Calu3 (cell line): ENCODE measurements around the gene CBX2. TPM values are rescaled to one million over a fixed set of nuclear protein-coding genes. Genes with fewer than 3 reads are reported as not detected.

Experiments used
- BruUV-seq: library from RNA; stranded (reverse); fragments of 400-500 nt; replicated peaks from 2 replicates; lab custom pipeline; 2021; lab: Mats Ljungman, UMichigan
- CTCF ChIA-PET: fragments of 300-600 bp; sonication (Branson Sonifier 250); formaldehyde crosslinking; loops from one replicate; lab custom pipeline; 2022; ENCODE audit warnings: antibody characterized with exemption; lab: Charles Lee
- DNase-seq: peaks from one replicate; pipeline ENCODE4 v3.0.0; 2022
- H3K27ac Mint-ChIP-seq: one replicate; pipeline ENCODE4 v1.8.0; 2022; ENCODE audit warnings: mixed read lengths; ENCODE audit not compliant: unreplicated experiment
- H3K27me3 Mint-ChIP-seq: one replicate; pipeline ENCODE4 v1.8.0; 2022; ENCODE audit warnings: mixed read lengths; ENCODE audit not compliant: unreplicated experiment
- H3K36me3 Mint-ChIP-seq: one replicate; pipeline ENCODE4 v1.8.0; 2022; ENCODE audit warnings: mild to moderate bottlenecking, moderate library complexity, mixed read lengths; ENCODE audit not compliant: insufficient read depth, unreplicated experiment
- H3K4me1 Mint-ChIP-seq: one replicate; pipeline ENCODE4 v1.8.0; 2022; ENCODE audit warnings: mild to moderate bottlenecking, low read depth, mixed read lengths; ENCODE audit not compliant: unreplicated experiment
- H3K4me3 Mint-ChIP-seq: one replicate; pipeline ENCODE4 v1.8.0; 2022; ENCODE audit warnings: mild to moderate bottlenecking, low read depth, moderate library complexity, mixed read lengths; ENCODE audit not compliant: unreplicated experiment
- H3K9me3 Mint-ChIP-seq: one replicate; pipeline ENCODE4 v1.8.0; 2022; ENCODE audit warnings: low read depth, mixed read lengths; ENCODE audit not compliant: unreplicated experiment
- intact Hi-C: fragments of 100-400 bp; cut with micrococcal nuclease; formaldehyde crosslinking; loops from one replicate; pipeline ENCODE4 v1.10.0; 2022; ENCODE audit not compliant: unreplicated experiment
- total RNA-seq: library from RNA; stranded (reverse); gene quantifications from 2 replicates; pipeline ENCODE4 v1.2.3, GENCODE V29; 2022
- TF ChIP-seq, protein P1 (sequence below): fragments of 200-600 bp; IDR thresholded peaks from one replicate; pipeline ENCODE4 v1.8.0; 2022; ENCODE audit warnings: antibody characterized with exemption; ENCODE audit not compliant: unreplicated experiment

Gene CBX2
- total RNA-seq, 1 experiment from 2014 or later: 8.3 TPM

DNA sequence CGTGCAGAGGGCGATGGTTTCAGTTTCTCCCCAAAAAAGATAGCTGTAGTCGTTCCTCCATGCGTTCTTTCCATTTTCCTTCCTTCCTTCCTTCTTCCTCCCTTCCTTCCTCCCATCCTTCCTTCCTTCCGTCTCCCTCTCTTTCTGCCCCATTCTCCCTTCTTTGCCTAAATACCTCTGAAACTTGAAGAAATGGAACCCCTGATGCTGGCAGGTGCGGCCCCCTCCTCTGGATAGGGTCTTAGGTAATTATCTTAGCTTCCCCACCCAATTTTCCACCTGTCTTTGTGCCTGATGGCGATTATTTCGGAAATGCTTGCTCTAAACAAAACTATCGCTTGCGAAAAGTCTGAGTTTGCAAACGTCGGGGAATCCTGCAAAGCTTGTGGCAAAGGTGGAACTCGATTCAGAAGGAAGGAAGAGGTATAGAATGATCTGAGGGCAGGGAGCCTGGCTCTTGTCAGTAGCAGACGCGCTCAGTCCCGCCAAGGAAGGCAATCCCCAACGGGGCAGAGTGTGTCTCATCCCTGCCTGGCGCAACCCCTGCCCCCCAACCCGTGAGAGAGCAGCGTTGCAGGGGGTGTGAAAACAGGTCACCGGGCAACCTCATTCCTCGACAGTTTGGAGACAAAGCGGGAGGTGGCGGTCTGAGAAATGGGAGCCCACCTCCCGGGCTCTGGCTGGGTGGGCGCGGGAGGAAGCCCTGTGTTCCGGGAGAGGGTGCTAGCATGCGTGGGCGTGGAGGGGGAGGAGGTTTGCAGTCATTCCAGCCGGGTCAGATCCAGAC, 21.8 kb downstream of the CBX2 start:
- H3K4me3 Mint-ChIP-seq: peak overlapping the region; percentile 2
- H3K9me3 Mint-ChIP-seq: no peaks in the 10 kb centered on the region
- CTCF ChIA-PET: no interaction called here
- TF ChIP-seq, protein P1, sequence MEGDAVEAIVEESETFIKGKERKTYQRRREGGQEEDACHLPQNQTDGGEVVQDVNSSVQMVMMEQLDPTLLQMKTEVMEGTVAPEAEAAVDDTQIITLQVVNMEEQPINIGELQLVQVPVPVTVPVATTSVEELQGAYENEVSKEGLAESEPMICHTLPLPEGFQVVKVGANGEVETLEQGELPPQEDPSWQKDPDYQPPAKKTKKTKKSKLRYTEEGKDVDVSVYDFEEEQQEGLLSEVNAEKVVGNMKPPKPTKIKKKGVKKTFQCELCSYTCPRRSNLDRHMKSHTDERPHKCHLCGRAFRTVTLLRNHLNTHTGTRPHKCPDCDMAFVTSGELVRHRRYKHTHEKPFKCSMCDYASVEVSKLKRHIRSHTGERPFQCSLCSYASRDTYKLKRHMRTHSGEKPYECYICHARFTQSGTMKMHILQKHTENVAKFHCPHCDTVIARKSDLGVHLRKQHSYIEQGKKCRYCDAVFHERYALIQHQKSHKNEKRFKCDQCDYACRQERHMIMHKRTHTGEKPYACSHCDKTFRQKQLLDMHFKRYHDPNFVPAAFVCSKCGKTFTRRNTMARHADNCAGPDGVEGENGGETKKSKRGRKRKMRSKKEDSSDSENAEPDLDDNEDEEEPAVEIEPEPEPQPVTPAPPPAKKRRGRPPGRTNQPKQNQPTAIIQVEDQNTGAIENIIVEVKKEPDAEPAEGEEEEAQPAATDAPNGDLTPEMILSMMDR: no peak
- no TSS peak for BruUV-seq
- H3K27ac Mint-ChIP-seq: no peak overlapping the region
- peaks cover 27% of the 10 kb centered on the region for H3K4me1 Mint-ChIP-seq
- intact Hi-C loops: loop anchor here (5.0 kb wide), 1 partner anchor 38 kb away; the partner anchor contains the start of gene CBX4
- H3K36me3 Mint-ChIP-seq: peaks cover 24% of the 10 kb centered on the region
- H3K27me3 Mint-ChIP-seq: peaks cover 67% of the 10 kb centered on the region
- DNase-seq: no peak

DNA sequence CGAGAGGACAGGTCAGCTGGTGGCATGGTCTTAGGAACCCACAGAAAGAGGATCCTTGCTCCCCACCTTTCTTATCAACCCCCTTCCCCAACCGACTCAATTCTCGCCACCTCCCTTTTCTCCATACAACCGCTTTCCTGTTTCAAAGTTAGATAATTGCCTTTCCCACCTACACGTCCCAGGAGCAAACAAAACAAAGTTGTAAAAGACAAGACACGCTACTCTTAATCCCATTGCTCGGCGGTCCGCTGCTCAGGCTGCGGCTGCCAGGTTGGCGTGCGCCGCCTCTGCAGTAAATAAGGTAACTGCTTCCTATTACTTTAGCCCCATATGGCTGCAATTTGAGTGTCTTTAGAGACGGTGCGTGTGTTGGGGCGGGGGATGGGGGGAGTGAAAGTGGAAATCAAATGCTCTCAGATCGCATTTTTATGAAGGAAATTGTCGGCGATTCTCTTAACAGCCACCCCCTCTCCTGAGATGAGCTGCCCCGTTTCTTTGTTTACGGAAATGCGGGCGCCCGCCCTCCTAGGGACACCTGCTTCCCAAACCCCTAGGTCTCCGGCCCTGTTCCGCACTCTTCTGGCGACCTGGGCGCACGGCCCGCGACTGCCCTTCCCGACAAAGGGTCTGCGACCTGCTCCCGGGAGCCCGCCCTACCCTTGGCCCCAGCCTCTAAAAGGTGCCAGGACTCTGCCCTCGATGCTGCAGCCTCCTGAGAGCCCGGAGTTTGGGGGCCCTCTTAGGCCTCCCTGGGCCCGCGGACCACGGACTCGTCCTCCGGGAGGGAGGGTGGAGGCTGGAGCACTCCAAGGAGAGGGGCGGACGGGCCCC, 22.6 kb downstream of the CBX2 start:
- intact Hi-C loops: no loop called here
- no peaks in the 10 kb centered on the region for H3K9me3 Mint-ChIP-seq
- no peak for DNase-seq
- H3K27me3 Mint-ChIP-seq: peaks cover 75% of the 10 kb centered on the region
- H3K36me3 Mint-ChIP-seq: peaks cover 23% of the 10 kb centered on the region
- CTCF ChIA-PET: interaction anchor here (1.4 kb wide), 1 partner anchor 44 kb away, joined by 6 read pairs; no protein-coding TSS in a partner anchor
- no TSS peak for BruUV-seq
- peaks cover 29% of the 10 kb centered on the region for H3K4me1 Mint-ChIP-seq
- peak overlapping the region; percentile 2 for H3K4me3 Mint-ChIP-seq
- no peak overlapping the region for H3K27ac Mint-ChIP-seq
- TF ChIP-seq, protein P1: no peak

DNA sequence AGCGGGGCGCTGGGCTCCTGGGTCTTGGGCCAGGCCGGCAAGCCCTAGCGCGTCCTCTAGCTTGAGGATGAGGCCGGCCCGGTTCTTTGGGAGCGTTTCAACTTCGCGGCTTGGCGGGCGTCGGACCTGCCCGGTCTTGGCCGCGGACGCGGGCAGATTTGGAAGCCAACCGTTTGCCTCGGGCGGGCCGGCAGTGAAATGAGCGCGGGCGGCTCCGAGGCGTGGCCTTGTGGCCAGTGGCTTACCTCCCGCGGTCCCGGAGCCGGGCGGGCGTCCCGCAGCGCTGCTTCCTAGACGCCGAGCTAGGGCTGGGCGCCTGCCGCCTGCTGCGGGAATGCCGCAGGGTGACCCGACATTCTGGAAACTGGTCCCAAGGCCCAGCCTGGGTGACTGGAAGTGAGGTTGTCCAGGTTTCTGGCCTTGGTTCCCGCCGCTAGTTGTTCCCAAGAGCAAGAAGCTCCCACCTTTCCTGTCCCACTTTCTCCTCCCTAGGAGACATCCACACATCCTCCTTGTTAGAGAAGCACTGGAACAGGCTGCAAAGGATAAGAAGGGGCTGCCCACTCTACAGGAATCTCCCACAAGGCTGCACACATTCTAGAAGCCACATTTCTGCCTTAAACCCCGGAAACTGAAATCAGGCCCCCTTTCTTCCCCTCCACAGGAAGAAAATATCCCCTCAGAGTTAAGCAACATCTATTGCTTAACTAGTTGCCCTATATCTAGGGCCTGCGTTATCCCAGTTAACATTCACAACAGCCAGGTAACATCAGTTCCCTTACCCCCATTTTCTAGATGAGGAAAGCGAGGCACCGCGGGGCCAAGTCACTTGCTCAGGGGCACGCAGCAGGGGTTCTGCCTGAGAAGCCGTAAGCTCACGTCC, 23.4 kb downstream of the CBX2 start:
- TF ChIP-seq, protein P1: no peak
- intact Hi-C loops: no loop called here
- Mint-ChIP-seq H3K9me3 (no peaks in the 10 kb centered on the region), H3K4me3 (peak overlapping the region; percentile 2), H3K36me3 (peaks cover 15% of the 10 kb centered on the region), H3K27ac (no peak overlapping the region), H3K4me1 (peaks cover 22% of the 10 kb centered on the region), H3K27me3 (peaks cover 84% of the 10 kb centered on the region)
- no peak for DNase-seq
- CTCF ChIA-PET: interaction anchor here (0.7 to 1.4 kb wide), 2 partner anchors 43 to 114 kb away, joined by 3 to 6 read pairs; no protein-coding TSS in a partner anchor
- BruUV-seq: no TSS peak
